Trophoblast cell (in vitro differentiated cells and primary cell): ENCODE results near the gene BNC2.

Source experiments
- DNase-seq, 2 donors: peaks; one replicate each; pipeline ENCODE4 v3.0.0-alpha.2; 2016
- H2AFZ ChIP-seq: 2 replicates; pipeline ENCODE4 v1.6.1; 2013; ENCODE audit warnings: low read length, moderate library complexity, mild to moderate bottlenecking; ENCODE audit not compliant: insufficient read depth, poor library complexity
- H2AK5ac ChIP-seq: 2 replicates; pipeline ENCODE4 v1.6.1; 2013; ENCODE audit warnings: mild to moderate bottlenecking, low read length
- H2BK120ac ChIP-seq: 2 replicates; pipeline ENCODE4 v1.6.1; 2013; ENCODE audit warnings: low read length, mild to moderate bottlenecking, moderate library complexity; ENCODE audit not compliant: insufficient read depth, poor library complexity
- H2BK12ac ChIP-seq: 2 replicates; pipeline ENCODE4 v1.6.1; 2013; ENCODE audit warnings: mild to moderate bottlenecking, low read length, moderate library complexity
- H2BK5ac ChIP-seq: 2 replicates; pipeline ENCODE4 v1.6.1; 2013; ENCODE audit warnings: low read length, low read depth, moderate library complexity, mild to moderate bottlenecking; ENCODE audit not compliant: poor library complexity
- H3K14ac ChIP-seq: 2 replicates; pipeline ENCODE4 v1.6.1; 2013; ENCODE audit warnings: mild to moderate bottlenecking, low read length
- H3K18ac ChIP-seq: 2 replicates; pipeline ENCODE4 v1.6.1; 2013; ENCODE audit warnings: mild to moderate bottlenecking, low read length
- H3K23ac ChIP-seq: 2 replicates; pipeline ENCODE4 v1.6.1; 2013; ENCODE audit warnings: low read length
- H3K27ac ChIP-seq: 2 replicates; pipeline ENCODE4 v1.5.1; 2013; ENCODE audit warnings: low read depth, mild to moderate bottlenecking, inconsistent platforms, low read length, moderate library complexity
- H3K27me3 ChIP-seq: 2 replicates; pipeline ENCODE4 v1.6.1; 2013; ENCODE audit warnings: inconsistent platforms, mild to moderate bottlenecking, low read length, moderate library complexity; ENCODE audit not compliant: insufficient read depth
- H3K36me3 ChIP-seq, 2 experiments: 1 replicate in 1 of 2; 2 replicates in 1 of 2; pipeline ENCODE4 v1.6.1; 2013; ENCODE audit warnings: low read length in 2 of 2, mild to moderate bottlenecking in 2 of 2, moderate library complexity in 1 of 2; ENCODE audit not compliant: insufficient read depth in 2 of 2, control insufficient read depth in 1 of 2
- H3K4ac ChIP-seq: 2 replicates; pipeline ENCODE4 v1.6.1; 2013; ENCODE audit warnings: low read depth, mild to moderate bottlenecking, low read length, moderate library complexity
- H3K4me1 ChIP-seq, 2 experiments: 1 replicate in 1 of 2; 2 replicates in 1 of 2; pipeline ENCODE4 v1.6.1; 2013; ENCODE audit warnings: low read length in 2 of 2, mild to moderate bottlenecking in 2 of 2, moderate library complexity in 1 of 2; ENCODE audit not compliant: insufficient read depth in 2 of 2, control insufficient read depth in 1 of 2
- H3K4me2 ChIP-seq: 2 replicates; pipeline ENCODE4 v1.6.1; 2013; ENCODE audit warnings: inconsistent platforms, mild to moderate bottlenecking, low read length, moderate library complexity
- H3K4me3 ChIP-seq: 2 replicates; pipeline ENCODE4 v1.5.1; 2013; ENCODE audit warnings: mild to moderate bottlenecking, low read depth, low read length, inconsistent platforms
- H3K79me1 ChIP-seq: one replicate; pipeline ENCODE4 v1.6.1; 2013; ENCODE audit warnings: low read length
- H3K79me2 ChIP-seq: 2 replicates; pipeline ENCODE4 v1.6.1; 2013; ENCODE audit warnings: low read length, mild to moderate bottlenecking; ENCODE audit not compliant: control insufficient read depth, insufficient read depth, poor library complexity
- H3K9ac ChIP-seq: 2 replicates; pipeline ENCODE4 v1.6.1; 2013; ENCODE audit warnings: mild to moderate bottlenecking, low read length
- H3K9me3 ChIP-seq: 2 replicates; pipeline ENCODE4 v1.6.1; 2013; ENCODE audit warnings: low read depth, mild to moderate bottlenecking, control low read depth, inconsistent platforms, low read length; ENCODE audit not compliant: insufficient read depth
- H4K12ac ChIP-seq: 2 replicates; pipeline ENCODE4 v1.6.1; 2013; ENCODE audit warnings: low read depth, mild to moderate bottlenecking, low read length, moderate library complexity
- H4K8ac ChIP-seq: 2 replicates; pipeline ENCODE4 v1.6.1; 2013; ENCODE audit warnings: low read depth, mild to moderate bottlenecking, low read length, moderate library complexity
- H4K91ac ChIP-seq: one replicate; pipeline ENCODE4 v1.6.1; 2013; ENCODE audit warnings: low read depth, mild to moderate bottlenecking, low read length, moderate library complexity
- WGBS: extraction: QIAGEN DNeasy Blood & Tissue Kit; methylation state at CpG from one replicate; pipeline ENCODE4 v1.1.7; 2013; ENCODE audit warnings: missing lambda C conversion rate; ENCODE audit not compliant: insufficient read length, insufficient coverage; ENCODE audit errors: extremely low coverage; 5-methylcytosine and 5-hydroxymethylcytosine counted together

BNC2 gene

DNA sequence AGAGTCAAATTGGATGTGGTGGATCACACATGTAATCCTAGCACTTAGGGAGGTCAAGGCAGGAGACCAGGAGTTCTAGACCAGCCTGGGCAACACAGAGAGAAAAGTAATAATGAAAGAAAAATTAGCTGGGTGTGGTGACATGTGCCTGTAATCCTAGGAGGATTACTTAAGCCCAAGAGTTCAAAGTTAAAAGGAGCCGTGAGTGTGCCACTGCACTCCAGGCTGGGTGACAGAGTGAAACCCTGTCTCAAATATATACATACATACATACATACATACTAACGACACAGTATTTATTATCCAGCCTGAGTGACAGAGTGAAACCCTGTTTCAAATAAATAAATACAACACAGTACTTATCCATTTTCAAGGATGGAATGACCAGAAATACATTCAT, 180.3 kb downstream of the BNC2 start:
- no peak overlapping the region for H2AFZ ChIP-seq
- H3K4me1 ChIP-seq, result no peaks in the 10 kb centered on the region
- H3K79me1 ChIP-seq, result no peaks in the 10 kb centered on the region
- H2BK12ac ChIP-seq, result no peak overlapping the region
- H2BK120ac ChIP-seq, result no peak overlapping the region
- no peaks in the 10 kb centered on the region for H3K27me3 ChIP-seq
- no peak overlapping the region for H4K12ac ChIP-seq
- H3K36me3 ChIP-seq, result no peaks in the 10 kb centered on the region
- H3K4me2 ChIP-seq, result no peak overlapping the region
- no peak overlapping the region for H3K14ac ChIP-seq
- no peak overlapping the region for H4K91ac ChIP-seq
- H2AK5ac ChIP-seq, result no peak overlapping the region
- no peak overlapping the region for H3K4me3 ChIP-seq
- H2BK5ac ChIP-seq, result no peak overlapping the region
- no peak overlapping the region for H3K23ac ChIP-seq
- H3K18ac ChIP-seq, result no peak overlapping the region
- H3K9ac ChIP-seq, result no peak overlapping the region
- H3K9me3 ChIP-seq, result no peaks in the 10 kb centered on the region
- H3K79me2 ChIP-seq, result no peaks in the 10 kb centered on the region
- no CpG with 5 or more reads among the region's 2 CpGs for WGBS
- H3K4ac ChIP-seq, result no peak overlapping the region
- H4K8ac ChIP-seq, result no peak overlapping the region
- DNase-seq, result no peak
- H3K27ac ChIP-seq, result no peak overlapping the region

GRCh38 chr9:16689351-16689938, 181.0 kb downstream of the BNC2 start:
- H2AFZ ChIP-seq, result no peak overlapping the region
- no peak overlapping the region for H3K23ac ChIP-seq
- WGBS, result no CpG with 5 or more reads among the region's 5 CpGs
- H3K79me2 ChIP-seq, result no peaks in the 10 kb centered on the region
- H4K91ac ChIP-seq, result no peak overlapping the region
- H3K27ac ChIP-seq, result no peak overlapping the region
- H3K79me1 ChIP-seq, result no peaks in the 10 kb centered on the region
- H3K4me3 ChIP-seq, result no peak overlapping the region
- H4K8ac ChIP-seq, result no peak overlapping the region
- no peak for DNase-seq
- no peak overlapping the region for H2BK5ac ChIP-seq
- no peak overlapping the region for H3K14ac ChIP-seq
- H2AK5ac ChIP-seq, result no peak overlapping the region
- no peak overlapping the region for H4K12ac ChIP-seq
- H3K27me3 ChIP-seq, result no peaks in the 10 kb centered on the region
- H3K4me1 ChIP-seq, result no peaks in the 10 kb centered on the region
- no peak overlapping the region for H3K9ac ChIP-seq
- H3K4ac ChIP-seq, result no peak overlapping the region
- no peak overlapping the region for H2BK12ac ChIP-seq
- no peak overlapping the region for H3K18ac ChIP-seq
- no peaks in the 10 kb centered on the region for H3K36me3 ChIP-seq
- no peak overlapping the region for H3K4me2 ChIP-seq
- no peak overlapping the region for H2BK120ac ChIP-seq
- no peaks in the 10 kb centered on the region for H3K9me3 ChIP-seq

DNA sequence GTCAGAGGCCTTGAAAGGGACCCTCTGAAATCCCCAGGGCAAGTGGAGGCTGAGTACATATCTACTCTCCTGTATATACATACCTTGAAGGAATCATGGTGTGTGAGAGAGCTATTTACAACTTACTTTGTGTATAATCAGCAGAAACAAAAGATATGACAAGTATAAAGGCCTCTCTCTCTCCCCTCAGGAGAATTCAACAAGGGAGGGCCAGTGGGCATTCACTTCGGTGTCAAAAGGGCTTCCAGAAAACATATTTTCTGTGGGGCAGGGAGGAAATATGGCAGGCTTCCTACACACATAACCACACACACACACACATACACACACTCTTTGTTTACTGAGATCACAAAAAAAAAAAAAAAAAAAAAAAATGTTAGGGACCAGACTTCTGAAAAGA, 181.7 kb downstream of the BNC2 start:
- H4K8ac ChIP-seq, result no peak overlapping the region
- no peak overlapping the region for H3K23ac ChIP-seq
- H2BK120ac ChIP-seq, result no peak overlapping the region
- no CpG with 5 or more reads among the region's 1 CpG for WGBS
- H3K18ac ChIP-seq, result no peak overlapping the region
- H4K91ac ChIP-seq, result no peak overlapping the region
- H3K4me3 ChIP-seq, result no peak overlapping the region
- H3K4me1 ChIP-seq, result no peaks in the 10 kb centered on the region
- H2AK5ac ChIP-seq, result no peak overlapping the region
- no peak overlapping the region for H3K9ac ChIP-seq
- no peak for DNase-seq
- H3K79me1 ChIP-seq, result no peaks in the 10 kb centered on the region
- no peak overlapping the region for H2BK12ac ChIP-seq
- H3K79me2 ChIP-seq, result no peaks in the 10 kb centered on the region
- H3K27me3 ChIP-seq, result no peaks in the 10 kb centered on the region
- H3K9me3 ChIP-seq, result no peaks in the 10 kb centered on the region
- H2AFZ ChIP-seq, result no peak overlapping the region
- no peak overlapping the region for H3K27ac ChIP-seq
- no peaks in the 10 kb centered on the region for H3K36me3 ChIP-seq
- no peak overlapping the region for H3K4me2 ChIP-seq
- H2BK5ac ChIP-seq, result no peak overlapping the region
- no peak overlapping the region for H4K12ac ChIP-seq
- H3K14ac ChIP-seq, result no peak overlapping the region
- no peak overlapping the region for H3K4ac ChIP-seq

DNA sequence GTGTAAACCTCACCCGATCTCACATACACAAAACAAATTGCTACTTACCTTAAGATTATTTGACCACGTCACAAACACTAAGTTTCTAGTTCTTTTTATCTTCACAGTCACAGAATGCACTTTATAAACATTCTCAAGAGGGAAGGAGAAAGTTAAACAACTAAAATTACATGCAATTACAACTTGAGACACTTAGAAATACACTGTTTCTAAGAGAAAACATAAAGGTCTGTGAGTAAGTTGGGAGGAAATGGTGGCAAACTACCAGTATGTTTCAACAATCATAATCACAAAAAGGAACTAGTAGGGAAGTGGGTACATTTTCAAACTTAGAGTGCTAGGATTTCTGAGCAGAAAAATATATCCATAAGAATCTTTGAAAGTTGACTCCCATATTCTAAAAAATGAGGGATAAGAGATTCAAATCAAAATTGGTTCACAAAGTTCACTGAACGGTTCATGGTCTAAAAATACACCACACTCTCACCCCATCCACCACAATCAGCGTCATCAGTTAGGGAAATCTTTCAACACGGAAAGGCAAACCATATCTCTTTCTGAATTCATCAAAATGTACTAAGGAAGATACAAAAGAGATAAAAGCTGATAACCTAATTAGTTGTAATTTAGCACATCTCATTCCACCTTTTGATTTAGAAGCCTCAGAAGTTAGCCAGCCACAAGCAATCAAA, 182.6 kb downstream of the BNC2 start:
- H3K4me1 ChIP-seq, result no peaks in the 10 kb centered on the region
- H3K27ac ChIP-seq, result no peak overlapping the region
- no peaks in the 10 kb centered on the region for H3K79me2 ChIP-seq
- no peak overlapping the region for H2BK12ac ChIP-seq
- H2BK5ac ChIP-seq, result no peak overlapping the region
- no peak overlapping the region for H3K23ac ChIP-seq
- H3K79me1 ChIP-seq, result no peaks in the 10 kb centered on the region
- H4K12ac ChIP-seq, result no peak overlapping the region
- no peak overlapping the region for H3K18ac ChIP-seq
- H4K91ac ChIP-seq, result no peak overlapping the region
- H3K14ac ChIP-seq, result no peak overlapping the region
- no peak overlapping the region for H2AFZ ChIP-seq
- no peak overlapping the region for H3K4ac ChIP-seq
- no peaks in the 10 kb centered on the region for H3K9me3 ChIP-seq
- H3K9ac ChIP-seq, result no peak overlapping the region
- no peak overlapping the region for H3K4me3 ChIP-seq
- no CpG with 5 or more reads among the region's 5 CpGs for WGBS
- no peak overlapping the region for H3K4me2 ChIP-seq
- H2AK5ac ChIP-seq, result no peak overlapping the region
- no peak overlapping the region for H2BK120ac ChIP-seq
- H4K8ac ChIP-seq, result no peak overlapping the region
- H3K27me3 ChIP-seq, result no peaks in the 10 kb centered on the region
- H3K36me3 ChIP-seq, result no peaks in the 10 kb centered on the region
- no peak for DNase-seq
